Esophagus squamous epithelium (tissue), 4 donors: Measurements from ENCODE around the gene GNG2.

Experiments used
- POLR2A ChIP-seq, 4 donors: fragments of 450-650 bp; IDR thresholded peaks; one replicate each; pipeline ENCODE4 v1.6.1; 2017; ENCODE audit warnings: antibody characterized with exemption in 4 of 4, mild to moderate bottlenecking in 4 of 4, moderate library complexity in 3 of 4
- TF ChIP-seq, protein P1 (sequence below), 6 experiments: fragments of 450-650 bp in 4 of 6; fragments of 200-600 bp in 2 of 6; sonication (generic) in 2 of 6; IDR thresholded peaks; one replicate each; pipeline ENCODE4 v1.5.1; 2016 to 2019; ENCODE audit warnings: antibody characterized with exemption in 6 of 6, mild to moderate bottlenecking in 4 of 6, moderate library complexity in 4 of 6

DNA sequence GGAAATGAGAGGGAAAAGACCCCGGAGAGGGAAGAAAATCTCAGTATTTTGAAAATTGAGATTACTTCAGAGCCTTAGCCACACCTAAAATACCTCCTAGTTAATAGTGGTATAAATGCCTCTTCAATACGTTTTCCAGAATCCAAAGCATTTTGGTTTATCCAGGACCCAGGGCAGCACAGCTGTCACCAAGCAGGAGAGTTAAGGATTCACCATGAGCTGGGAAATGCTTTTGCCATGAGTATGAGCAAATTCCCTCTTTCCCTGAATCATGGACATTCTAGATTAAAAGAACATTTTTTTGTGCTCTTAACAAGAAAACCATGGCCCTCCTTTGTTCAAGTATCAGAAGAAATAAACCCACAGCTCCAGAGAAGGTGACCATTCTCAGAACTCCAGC is 107.1 kb downstream of the GNG2 start:
- TF ChIP-seq, protein P1, sequence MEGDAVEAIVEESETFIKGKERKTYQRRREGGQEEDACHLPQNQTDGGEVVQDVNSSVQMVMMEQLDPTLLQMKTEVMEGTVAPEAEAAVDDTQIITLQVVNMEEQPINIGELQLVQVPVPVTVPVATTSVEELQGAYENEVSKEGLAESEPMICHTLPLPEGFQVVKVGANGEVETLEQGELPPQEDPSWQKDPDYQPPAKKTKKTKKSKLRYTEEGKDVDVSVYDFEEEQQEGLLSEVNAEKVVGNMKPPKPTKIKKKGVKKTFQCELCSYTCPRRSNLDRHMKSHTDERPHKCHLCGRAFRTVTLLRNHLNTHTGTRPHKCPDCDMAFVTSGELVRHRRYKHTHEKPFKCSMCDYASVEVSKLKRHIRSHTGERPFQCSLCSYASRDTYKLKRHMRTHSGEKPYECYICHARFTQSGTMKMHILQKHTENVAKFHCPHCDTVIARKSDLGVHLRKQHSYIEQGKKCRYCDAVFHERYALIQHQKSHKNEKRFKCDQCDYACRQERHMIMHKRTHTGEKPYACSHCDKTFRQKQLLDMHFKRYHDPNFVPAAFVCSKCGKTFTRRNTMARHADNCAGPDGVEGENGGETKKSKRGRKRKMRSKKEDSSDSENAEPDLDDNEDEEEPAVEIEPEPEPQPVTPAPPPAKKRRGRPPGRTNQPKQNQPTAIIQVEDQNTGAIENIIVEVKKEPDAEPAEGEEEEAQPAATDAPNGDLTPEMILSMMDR (IDR thresholded peaks at IDR 0.05) = no peak
- no peak for TF ChIP-seq POLR2A (IDR thresholded peaks at IDR 0.05)
